Measurements from ENCODE around the gene RDH13.

The RDH13 gene

GRCh38 chr19:55094456-55095259, 31.7 kb upstream of the RDH13 start:
- Histone ChIP-seq H3K4me3 (replicated peaks; ENCODE audit: insufficient read depth, low read length) (no peak overlapping the region), H3K27ac (replicated peaks) (no peak overlapping the region), H3K27me3 (ENCODE audit: insufficient read depth, poor library complexity, severe bottlenecking) (no peaks in the 10 kb centered on the region)
- no peak for DNase-seq (ENCODE audit: low read depth in 1 of 2, low spot score in 1 of 2)
- TF ChIP-seq REST (IDR thresholded peaks at IDR 0.05; ENCODE audit: insufficient replicate concordance, low read depth) (no peak), SPI1 (IDR thresholded peaks at IDR 0.05; ENCODE audit: borderline replicate concordance, low read depth) (no peak), GABPA (IDR thresholded peaks at IDR 0.05; ENCODE audit: low read depth) (no peak), POLR2AphosphoS5 (IDR thresholded peaks at IDR 0.05; ENCODE audit: low read depth) (no peak)
- TF ChIP-seq, protein P1, sequence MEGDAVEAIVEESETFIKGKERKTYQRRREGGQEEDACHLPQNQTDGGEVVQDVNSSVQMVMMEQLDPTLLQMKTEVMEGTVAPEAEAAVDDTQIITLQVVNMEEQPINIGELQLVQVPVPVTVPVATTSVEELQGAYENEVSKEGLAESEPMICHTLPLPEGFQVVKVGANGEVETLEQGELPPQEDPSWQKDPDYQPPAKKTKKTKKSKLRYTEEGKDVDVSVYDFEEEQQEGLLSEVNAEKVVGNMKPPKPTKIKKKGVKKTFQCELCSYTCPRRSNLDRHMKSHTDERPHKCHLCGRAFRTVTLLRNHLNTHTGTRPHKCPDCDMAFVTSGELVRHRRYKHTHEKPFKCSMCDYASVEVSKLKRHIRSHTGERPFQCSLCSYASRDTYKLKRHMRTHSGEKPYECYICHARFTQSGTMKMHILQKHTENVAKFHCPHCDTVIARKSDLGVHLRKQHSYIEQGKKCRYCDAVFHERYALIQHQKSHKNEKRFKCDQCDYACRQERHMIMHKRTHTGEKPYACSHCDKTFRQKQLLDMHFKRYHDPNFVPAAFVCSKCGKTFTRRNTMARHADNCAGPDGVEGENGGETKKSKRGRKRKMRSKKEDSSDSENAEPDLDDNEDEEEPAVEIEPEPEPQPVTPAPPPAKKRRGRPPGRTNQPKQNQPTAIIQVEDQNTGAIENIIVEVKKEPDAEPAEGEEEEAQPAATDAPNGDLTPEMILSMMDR (IDR thresholded peaks at IDR 0.05; ENCODE audit: insufficient read depth, low read length): no peak

DNA sequence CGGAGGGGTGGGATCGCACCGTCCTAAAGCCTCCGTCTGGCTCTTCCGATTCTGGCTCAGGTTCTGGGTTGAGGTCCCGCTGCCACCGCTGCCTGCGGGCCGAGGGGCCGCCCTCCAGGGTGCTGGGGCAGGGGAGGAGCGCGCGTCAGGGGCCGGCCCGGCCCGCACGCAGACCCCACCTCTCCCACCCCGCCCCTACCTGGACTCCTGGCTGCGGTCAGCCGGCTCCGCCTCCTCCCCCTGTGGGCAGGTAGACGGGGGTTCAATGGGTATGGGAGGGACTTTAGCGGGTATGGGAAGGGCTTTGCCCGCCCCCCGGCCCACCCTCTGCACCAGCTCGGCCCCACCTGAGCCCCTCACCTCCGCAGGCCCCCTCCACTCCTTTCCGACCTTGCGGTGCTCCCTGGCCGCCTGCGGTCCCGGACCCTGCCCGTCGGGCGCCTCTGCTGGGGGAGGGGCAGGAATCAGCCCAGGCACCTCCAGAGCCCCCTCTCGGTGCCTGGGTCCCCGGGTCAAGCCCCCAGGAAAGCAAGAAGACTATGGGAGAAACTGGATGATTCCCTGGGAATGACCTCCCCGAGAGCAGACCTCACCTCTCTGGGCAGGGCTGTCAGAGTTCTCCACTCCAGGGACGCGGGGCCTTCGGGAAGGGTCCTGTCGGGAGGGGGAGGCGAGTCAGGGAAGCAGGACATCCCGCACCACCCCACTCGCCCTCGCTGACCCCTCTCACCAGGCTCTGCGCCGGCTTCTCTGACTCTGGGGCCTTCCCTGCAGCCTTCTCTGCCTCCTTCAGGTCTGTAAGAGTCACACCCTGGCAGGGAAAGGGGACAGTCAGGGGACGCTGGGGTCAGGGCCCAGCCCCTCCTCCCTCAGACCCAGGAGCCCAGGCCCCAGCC, 29.7 kb upstream of the RDH13 start:
- H3K27ac ChIP-seq (replicated peaks): no peak overlapping the region
- no peaks in the 10 kb centered on the region for H3K27me3 ChIP-seq (ENCODE audit: insufficient read depth, poor library complexity, severe bottlenecking)
- H3K4me3 ChIP-seq (replicated peaks; ENCODE audit: insufficient read depth, low read length): no peak overlapping the region
- no peak for DNase-seq (ENCODE audit: low read depth in 1 of 2, low spot score in 1 of 2)
- TF ChIP-seq POLR2AphosphoS5 (IDR thresholded peaks at IDR 0.05; ENCODE audit: low read depth): no peak
- TF ChIP-seq GABPA (IDR thresholded peaks at IDR 0.05; ENCODE audit: low read depth): no peak
- no peak for TF ChIP-seq REST (IDR thresholded peaks at IDR 0.05; ENCODE audit: insufficient replicate concordance, low read depth)
- no peak for TF ChIP-seq SPI1 (IDR thresholded peaks at IDR 0.05; ENCODE audit: borderline replicate concordance, low read depth)
- TF ChIP-seq, protein P1 (IDR thresholded peaks at IDR 0.05; ENCODE audit: insufficient read depth, low read length): no peak

- no peak for DNase-seq (ENCODE audit: low read depth in 1 of 2, low spot score in 1 of 2)
- no peak for TF ChIP-seq POLR2AphosphoS5 (IDR thresholded peaks at IDR 0.05; ENCODE audit: low read depth)
- TF ChIP-seq GABPA (IDR thresholded peaks at IDR 0.05; ENCODE audit: low read depth): no peak
- TF ChIP-seq, protein P1 (IDR thresholded peaks at IDR 0.05; ENCODE audit: insufficient read depth, low read length): no peak
- TF ChIP-seq SPI1 (IDR thresholded peaks at IDR 0.05; ENCODE audit: borderline replicate concordance, low read depth): no peak
- no peak for TF ChIP-seq REST (IDR thresholded peaks at IDR 0.05; ENCODE audit: insufficient replicate concordance, low read depth)
- peaks cover 4% of the 10 kb centered on the region for H3K27me3 ChIP-seq (ENCODE audit: insufficient read depth, poor library complexity, severe bottlenecking)
- H3K27ac ChIP-seq (replicated peaks): no peak overlapping the region
- H3K4me3 ChIP-seq (replicated peaks; ENCODE audit: insufficient read depth, low read length): no peak overlapping the region
These were observed 29.0 kb upstream of the RDH13 start for GRCh38 chr19:55091955-55092354.

Data from HL-60 (cell line).